OCI-LY7 (cell line): ENCODE results near the gene SEMA3C. TPM values are rescaled to one million over a fixed set of nuclear protein-coding genes. Genes with fewer than 3 reads are reported as not detected.

Experiments used
- BruUV-seq: library from RNA; stranded (reverse); fragments of 400-500 nt; replicated peaks from 2 replicates; lab custom pipeline; 2021; lab: Mats Ljungman, UMichigan
- CTCF ChIA-PET: fragments of 300-600 bp; sonication (Branson Sonifier 250); formaldehyde crosslinking; loops from one replicate; lab custom pipeline; 2022; ENCODE audit warnings: antibody characterized with exemption; ENCODE audit not compliant: unreplicated experiment; lab: Charles Lee
- POLR2A ChIA-PET: fragments of 300-600 bp; sonication (Branson Sonifier 250); formaldehyde crosslinking; loops from one replicate; lab custom pipeline; 2022; ENCODE audit warnings: antibody characterized with exemption; lab: Charles Lee
- DNase-seq: peaks from one replicate; pipeline ENCODE4 v3.0.0-alpha.2; 2015; ENCODE audit warnings: low spot score
- H2AFZ ChIP-seq: fragments of 200-600 bp; sonication (generic), shearing (Covaris generic); 2 replicates; pipeline ENCODE4 v1.6.1; 2014; ENCODE audit warnings: mild to moderate bottlenecking, antibody characterized with exemption, low read length, moderate library complexity
- H3K27ac ChIP-seq: fragments of 200-600 bp; sonication (generic); 2 replicates; pipeline ENCODE4 v1.5.1; 2014; ENCODE audit warnings: mixed run types, low read depth, mild to moderate bottlenecking, moderate library complexity, low read length, inconsistent platforms; ENCODE audit not compliant: poor library complexity, severe bottlenecking
- H3K36me3 ChIP-seq: fragments of 200-600 bp; sonication (generic); 2 replicates; pipeline ENCODE4 v1.6.1; 2014; ENCODE audit warnings: mild to moderate bottlenecking, antibody characterized with exemption, low read length, moderate library complexity, mixed read lengths; ENCODE audit not compliant: insufficient read depth
- H3K4me1 ChIP-seq: fragments of 200-600 bp; sonication (generic); 2 replicates; pipeline ENCODE4 v1.5.1; 2014; ENCODE audit warnings: mild to moderate bottlenecking, low read length; ENCODE audit not compliant: insufficient read depth, poor library complexity, severe bottlenecking
- H3K4me2 ChIP-seq: fragments of 200-600 bp; sonication (generic); 2 replicates; pipeline ENCODE4 v1.6.1; 2014; ENCODE audit warnings: mild to moderate bottlenecking, low read length
- H3K4me3 ChIP-seq: fragments of 200-600 bp; sonication (generic); 2 replicates; pipeline ENCODE4 v1.5.1; 2014; ENCODE audit warnings: mild to moderate bottlenecking, low read depth, low read length; ENCODE audit not compliant: poor library complexity, severe bottlenecking
- H3K79me2 ChIP-seq: fragments of 200-600 bp; sonication (generic); 2 replicates; pipeline ENCODE4 v1.6.1; 2016; ENCODE audit warnings: low read depth, mild to moderate bottlenecking, low read length, moderate library complexity, mixed read lengths; ENCODE audit not compliant: insufficient read depth
- H3K9me2 ChIP-seq: fragments of 200-600 bp; sonication (generic); 2 replicates; pipeline ENCODE4 v1.6.1; 2016; ENCODE audit warnings: mild to moderate bottlenecking, low read length, mixed read lengths; ENCODE audit not compliant: insufficient read depth
- H3K9me3 ChIP-seq: fragments of 200-600 bp; sonication (generic); 2 replicates; pipeline ENCODE4 v1.6.1; 2014; ENCODE audit warnings: mild to moderate bottlenecking, mixed run types, low read length, mixed read lengths
- H4K20me1 ChIP-seq: fragments of 200-600 bp; sonication (generic); 2 replicates; pipeline ENCODE4 v1.6.1; 2014; ENCODE audit warnings: mild to moderate bottlenecking, antibody characterized with exemption, low read length, moderate library complexity, mixed read lengths; ENCODE audit not compliant: insufficient read depth
- EZH2phosphoT487 ChIP-seq: fragments of 200-600 bp; sonication (generic); IDR thresholded peaks from 2 replicates; pipeline ENCODE4 v1.6.1; 2018; ENCODE audit warnings: low read depth, borderline replicate concordance, mild to moderate bottlenecking, mixed run types, antibody characterized with exemption, low read length, moderate library complexity, mixed read lengths
- intact Hi-C: fragments of 100-400 bp; cut with micrococcal nuclease; formaldehyde crosslinking; loops from one replicate; pipeline ENCODE4 v1.10.0; 2022; ENCODE audit not compliant: unreplicated experiment
- total RNA-seq, 2 experiments: library from RNA; depleted of rRNA in 1 of 2; stranded (reverse); fragments of >200 nt in 1 of 2; shearing (Covaris generic) in 1 of 2; gene quantifications; 2 replicates each; pipeline ENCODE4 v1.2.3, GENCODE V29; 2014 to 2022
- TF ChIP-seq, protein P1 (sequence below): fragments of 200-600 bp; sonication (generic); conservative IDR thresholded peaks from 2 replicates; pipeline ENCODE4 v1.5.1; 2014; ENCODE audit warnings: mild to moderate bottlenecking, antibody characterized with exemption, low read length, moderate library complexity, mixed read lengths

The SEMA3C gene
- total RNA-seq, 2 experiments from 2014 or later = not detected

DNA sequence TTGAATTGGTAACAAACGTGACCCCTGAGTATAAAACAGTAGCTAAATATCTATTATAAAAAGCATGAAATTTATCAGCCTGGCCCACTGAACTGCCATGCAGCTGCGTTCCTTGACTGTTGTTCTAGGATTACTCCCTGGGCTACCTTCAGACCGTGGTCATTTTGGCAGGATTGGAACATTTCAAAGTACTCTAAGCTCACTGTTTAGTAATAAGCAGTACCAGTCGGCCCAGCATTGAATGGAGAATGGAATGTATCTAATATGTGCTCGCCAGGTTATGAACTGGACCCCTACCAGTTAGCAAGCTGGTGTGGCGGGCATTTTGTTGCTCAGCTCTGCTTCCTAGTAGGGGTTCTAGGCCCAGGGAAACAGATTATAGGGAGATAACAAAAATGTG is 112.2 kb downstream of the SEMA3C start:
- no peak for DNase-seq
- Histone ChIP-seq H3K9me2 (no peaks in the 10 kb centered on the region), H3K4me1 (no peaks in the 10 kb centered on the region), H3K79me2 (no peaks in the 10 kb centered on the region), H3K4me2 (no peak overlapping the region), H4K20me1 (no peaks in the 10 kb centered on the region), H3K36me3 (no peaks in the 10 kb centered on the region), H3K4me3 (no peak overlapping the region), H3K9me3 (no peaks in the 10 kb centered on the region), H3K27ac (no peak overlapping the region), H2AFZ (no peak overlapping the region)
- BruUV-seq = no TSS peak
- intact Hi-C loops = no loop called here
- CTCF ChIA-PET = no interaction called here
- POLR2A ChIA-PET = interaction anchor here (0.5 kb wide), 1 partner anchor 24 kb away, joined by 3 read pairs; no protein-coding TSS in a partner anchor
- TF ChIP-seq, protein P1, sequence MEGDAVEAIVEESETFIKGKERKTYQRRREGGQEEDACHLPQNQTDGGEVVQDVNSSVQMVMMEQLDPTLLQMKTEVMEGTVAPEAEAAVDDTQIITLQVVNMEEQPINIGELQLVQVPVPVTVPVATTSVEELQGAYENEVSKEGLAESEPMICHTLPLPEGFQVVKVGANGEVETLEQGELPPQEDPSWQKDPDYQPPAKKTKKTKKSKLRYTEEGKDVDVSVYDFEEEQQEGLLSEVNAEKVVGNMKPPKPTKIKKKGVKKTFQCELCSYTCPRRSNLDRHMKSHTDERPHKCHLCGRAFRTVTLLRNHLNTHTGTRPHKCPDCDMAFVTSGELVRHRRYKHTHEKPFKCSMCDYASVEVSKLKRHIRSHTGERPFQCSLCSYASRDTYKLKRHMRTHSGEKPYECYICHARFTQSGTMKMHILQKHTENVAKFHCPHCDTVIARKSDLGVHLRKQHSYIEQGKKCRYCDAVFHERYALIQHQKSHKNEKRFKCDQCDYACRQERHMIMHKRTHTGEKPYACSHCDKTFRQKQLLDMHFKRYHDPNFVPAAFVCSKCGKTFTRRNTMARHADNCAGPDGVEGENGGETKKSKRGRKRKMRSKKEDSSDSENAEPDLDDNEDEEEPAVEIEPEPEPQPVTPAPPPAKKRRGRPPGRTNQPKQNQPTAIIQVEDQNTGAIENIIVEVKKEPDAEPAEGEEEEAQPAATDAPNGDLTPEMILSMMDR = no peak
- TF ChIP-seq EZH2phosphoT487 = no peak

- POLR2A ChIA-PET = no interaction called here
- Histone ChIP-seq H3K79me2 (no peaks in the 10 kb centered on the region), H3K36me3 (no peaks in the 10 kb centered on the region), H4K20me1 (no peaks in the 10 kb centered on the region), H3K4me1 (no peaks in the 10 kb centered on the region), H3K4me2 (no peak overlapping the region), H3K27ac (no peak overlapping the region), H3K4me3 (no peak overlapping the region), H3K9me2 (no peaks in the 10 kb centered on the region), H3K9me3 (no peaks in the 10 kb centered on the region), H2AFZ (no peak overlapping the region)
- CTCF ChIA-PET = no interaction called here
- intact Hi-C loops = no loop called here
- BruUV-seq = no TSS peak
- no peak for TF ChIP-seq EZH2phosphoT487
- TF ChIP-seq, protein P1 = no peak
- no peak for DNase-seq
Measured at GRCh38 chr7:80804589-80804988, 114.3 kb downstream of the SEMA3C start.

GRCh38 chr7:80802527-80802926 is 116.3 kb downstream of the SEMA3C start:
- H3K4me3 ChIP-seq = no peak overlapping the region
- H3K79me2 ChIP-seq = no peaks in the 10 kb centered on the region
- H3K4me2 ChIP-seq = no peak overlapping the region
- H4K20me1 ChIP-seq = no peaks in the 10 kb centered on the region
- POLR2A ChIA-PET = no interaction called here
- no peak for DNase-seq
- no peak overlapping the region for H3K27ac ChIP-seq
- H3K9me2 ChIP-seq = no peaks in the 10 kb centered on the region
- H3K9me3 ChIP-seq = no peaks in the 10 kb centered on the region
- no peak for TF ChIP-seq EZH2phosphoT487
- TF ChIP-seq, protein P1 = no peak
- intact Hi-C loops = no loop called here
- BruUV-seq = no TSS peak
- no peak overlapping the region for H2AFZ ChIP-seq
- no peaks in the 10 kb centered on the region for H3K4me1 ChIP-seq
- CTCF ChIA-PET = no interaction called here
- no peaks in the 10 kb centered on the region for H3K36me3 ChIP-seq
